Mesodermal cell (in vitro differentiated cells): ENCODE measurements around the gene GALNT17.
"Not testable (repeated sequence)": the region's sequence is repeated elsewhere in the genome, so short reads cannot be mapped to it uniquely, and the experiment has no call there.

ENCODE experiments used
- H3K27ac ChIP-seq: 2 replicates; pipeline ENCODE4 v1.7.0; 2013; ENCODE audit warnings: mild to moderate bottlenecking, low read depth, low read length, moderate library complexity; ENCODE audit not compliant: severe bottlenecking
- H3K36me3 ChIP-seq: 2 replicates; pipeline ENCODE4 v1.7.1; 2013; ENCODE audit warnings: mild to moderate bottlenecking, low read length, moderate library complexity; ENCODE audit not compliant: control insufficient read depth, insufficient read depth
- H3K4me1 ChIP-seq: one replicate; pipeline ENCODE4 v1.7.1; 2013; ENCODE audit warnings: mild to moderate bottlenecking, low read length; ENCODE audit not compliant: insufficient read depth, control insufficient read depth, poor library complexity, severe bottlenecking
- H3K4me3 ChIP-seq: 2 replicates; pipeline ENCODE4 v1.7.0; 2013; ENCODE audit warnings: low read length, control low read depth, mild to moderate bottlenecking; ENCODE audit not compliant: insufficient read depth, poor library complexity, severe bottlenecking; ENCODE audit errors: extremely low read depth
- H3K9me3 ChIP-seq: 2 replicates; pipeline ENCODE4 v1.7.1; 2013; ENCODE audit warnings: mild to moderate bottlenecking, low read length, moderate library complexity; ENCODE audit not compliant: control insufficient read depth
- WGBS, 2 experiments: methylation state at CpG; one replicate each; pipeline ENCODE4 v1.1.5; 2013; ENCODE audit warnings: missing lambda C conversion rate in 2 of 2; ENCODE audit not compliant: insufficient coverage in 2 of 2; 5-methylcytosine and 5-hydroxymethylcytosine counted together

Gene GALNT17

DNA sequence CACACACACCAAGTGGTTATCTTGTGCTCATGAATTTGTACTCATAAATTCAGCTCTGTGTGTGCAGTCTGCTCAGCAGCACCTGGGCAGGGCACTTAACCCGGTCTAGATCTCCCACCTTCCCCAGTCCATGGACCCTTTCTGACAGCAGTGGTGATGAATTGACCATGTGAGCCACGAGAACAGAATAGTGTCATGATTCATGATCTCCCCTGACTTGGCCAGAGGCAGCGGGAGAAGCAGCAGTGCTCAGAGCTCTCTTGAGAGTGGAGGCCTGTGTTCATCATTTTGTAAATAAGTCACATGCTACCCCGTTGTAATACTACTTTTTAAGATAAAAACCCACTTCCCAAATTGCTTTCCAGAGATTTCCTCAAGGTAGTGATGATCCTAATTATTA is 74.2 kb downstream of the GALNT17 start:
- Histone ChIP-seq H3K4me1 (no peaks in the 10 kb centered on the region), H3K9me3 (peaks cover 8% of the 10 kb centered on the region), H3K4me3 (no peak overlapping the region), H3K36me3 (no peaks in the 10 kb centered on the region), H3K27ac (no peak overlapping the region)
- WGBS, 2 experiments = 93 to 100% methylated on average over 1 to 2 of the region's 4 CpGs

DNA sequence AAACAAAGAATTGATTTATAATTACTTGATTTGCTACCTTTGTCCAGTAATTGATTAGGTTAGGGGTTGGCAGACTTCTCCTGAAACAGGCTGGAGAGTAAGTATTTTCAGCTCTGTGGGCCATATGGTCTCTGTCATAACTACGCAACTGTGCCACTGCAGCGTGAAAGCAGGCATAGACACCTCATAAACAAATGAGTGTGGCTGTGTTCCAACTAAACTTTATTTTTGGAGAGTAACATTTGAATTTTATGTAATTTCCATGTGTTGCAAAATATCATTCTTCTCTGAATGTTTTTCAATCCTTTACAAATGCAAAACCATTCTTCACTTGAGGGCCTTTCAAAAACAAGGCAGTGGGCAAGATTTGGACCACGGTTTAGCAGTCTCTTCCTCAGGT is 76.9 kb downstream of the GALNT17 start:
- no peak overlapping the region for H3K4me3 ChIP-seq
- H3K27ac ChIP-seq = no peak overlapping the region
- no peaks in the 10 kb centered on the region for H3K36me3 ChIP-seq
- H3K9me3 ChIP-seq = peaks cover 6% of the 10 kb centered on the region
- 80 to 100% methylated on average over 1 of the region's 3 CpGs for WGBS, 2 experiments
- no peaks in the 10 kb centered on the region for H3K4me1 ChIP-seq

DNA sequence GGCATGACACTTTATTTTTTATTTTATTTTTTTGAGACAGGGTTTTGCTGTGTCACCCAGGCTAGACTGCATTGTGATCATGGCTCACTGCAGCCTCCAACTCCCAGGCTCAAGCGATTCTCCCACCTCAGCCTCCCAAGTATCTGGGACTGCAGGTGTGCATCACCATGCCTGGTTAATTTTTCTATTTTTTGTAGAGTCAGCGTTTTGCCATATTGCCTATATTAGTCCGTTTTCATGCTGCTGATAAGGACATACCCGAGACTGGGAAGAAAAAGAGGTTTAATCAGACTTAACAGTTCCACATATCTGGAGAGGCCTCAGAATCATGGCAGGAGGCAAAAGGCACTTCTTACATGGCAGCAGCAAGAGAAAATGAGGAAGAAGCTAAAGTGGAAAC is 77.5 kb downstream of the GALNT17 start:
- H3K9me3 ChIP-seq, H3K4me3 ChIP-seq, H3K4me1 ChIP-seq, H3K36me3 ChIP-seq, H3K27ac ChIP-seq: not testable (repeated sequence)
- 76 to 89% methylated on average over 4 of the region's 4 CpGs for WGBS, 2 experiments

DNA sequence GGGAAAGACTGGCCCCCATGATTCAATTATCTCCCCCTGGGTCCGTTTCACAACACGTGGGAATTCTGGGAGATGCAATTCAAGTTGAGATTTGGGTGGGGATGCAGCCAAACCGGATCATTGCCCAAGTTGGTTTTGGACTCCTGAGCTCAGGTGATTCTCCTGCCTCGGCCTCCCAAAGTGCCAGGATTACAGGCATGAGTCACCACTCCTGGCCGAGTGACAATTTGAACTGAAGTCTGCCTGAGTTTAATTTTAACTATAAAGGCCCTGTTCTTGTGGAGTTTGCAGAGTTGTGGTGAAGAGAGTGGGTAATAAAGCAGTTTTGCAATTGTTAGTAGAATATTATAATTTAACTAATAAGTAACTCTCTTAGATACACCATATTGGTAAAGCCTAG is 78.3 kb downstream of the GALNT17 start:
- no peaks in the 10 kb centered on the region for H3K4me1 ChIP-seq
- no peak overlapping the region for H3K4me3 ChIP-seq
- H3K27ac ChIP-seq = no peak overlapping the region
- 77 to 88% methylated on average over 4 of the region's 5 CpGs for WGBS, 2 experiments
- H3K36me3 ChIP-seq = no peaks in the 10 kb centered on the region
- H3K9me3 ChIP-seq = no peaks in the 10 kb centered on the region

GRCh38 chr7:71212433-71212832 is 80.5 kb downstream of the GALNT17 start:
- not testable (repeated sequence) for H3K27ac ChIP-seq, H3K36me3 ChIP-seq, H3K4me3 ChIP-seq, H3K9me3 ChIP-seq, H3K4me1 ChIP-seq
- 93 to 100% methylated on average over 1 to 3 of the region's 4 CpGs for WGBS, 2 experiments

DNA sequence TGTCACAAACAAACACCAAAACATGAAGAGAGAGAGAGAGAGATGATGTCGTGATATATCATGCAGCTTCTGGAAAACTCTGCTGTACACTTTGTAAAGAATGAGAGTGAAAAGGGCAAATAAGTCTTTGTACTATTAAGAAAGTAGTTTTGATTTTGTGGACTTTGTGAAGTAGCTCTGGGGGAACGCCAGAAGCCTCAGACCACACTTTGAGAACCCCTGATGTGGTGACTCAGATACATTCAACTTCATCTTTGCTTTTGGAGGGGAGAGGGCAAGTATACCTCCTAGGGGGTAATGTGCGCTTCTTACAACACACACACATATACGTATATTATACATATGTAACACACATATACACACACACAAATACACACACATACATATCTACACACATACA is 84.3 kb downstream of the GALNT17 start:
- Histone ChIP-seq H3K9me3 (no peaks in the 10 kb centered on the region), H3K27ac (no peak overlapping the region)

GRCh38 chr7:71220210-71220695 is 88.3 kb downstream of the GALNT17 start:
- no peaks in the 10 kb centered on the region for H3K36me3 ChIP-seq
- no peak overlapping the region for H3K27ac ChIP-seq
- no peak overlapping the region for H3K4me3 ChIP-seq
- 77 to 95% methylated on average over 3 to 5 of the region's 5 CpGs for WGBS, 2 experiments
- no peaks in the 10 kb centered on the region for H3K4me1 ChIP-seq
- H3K9me3 ChIP-seq = no peaks in the 10 kb centered on the region

More for the DNA sequence above, 84.3 kb downstream of the GALNT17 start:
- H3K36me3 ChIP-seq = no peaks in the 10 kb centered on the region
- no peaks in the 10 kb centered on the region for H3K4me1 ChIP-seq
- no peak overlapping the region for H3K4me3 ChIP-seq
- WGBS, 2 experiments = 93 to 100% methylated on average over 1 to 3 of the region's 4 CpGs

GRCh38 chr7:71221049-71221448 is 89.1 kb downstream of the GALNT17 start:
- Histone ChIP-seq H3K36me3 (no peaks in the 10 kb centered on the region), H3K27ac (no peak overlapping the region), H3K9me3 (no peaks in the 10 kb centered on the region), H3K4me1 (no peaks in the 10 kb centered on the region), H3K4me3 (no peak overlapping the region)
- 83 to 91% methylated on average over 1 of the region's 1 CpG for WGBS, 2 experiments

DNA sequence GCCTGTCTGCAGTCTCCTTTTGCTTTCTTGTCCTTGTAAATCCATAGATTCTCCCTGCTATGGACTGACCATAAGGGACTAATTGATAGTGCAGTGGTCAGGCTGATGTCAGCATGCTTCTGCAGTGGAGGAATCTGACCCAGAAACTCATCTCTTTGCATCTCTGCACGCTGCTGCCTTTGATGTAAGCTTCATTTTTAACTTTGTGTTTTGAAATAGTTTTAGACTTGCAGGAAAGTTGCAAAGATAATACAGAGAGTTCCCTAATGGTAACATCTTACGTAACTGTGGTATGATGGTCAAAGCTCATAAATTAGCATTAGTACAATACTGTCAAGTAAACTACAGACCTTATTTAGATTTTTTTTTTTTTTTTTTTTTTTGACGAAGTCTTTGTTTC is 89.6 kb downstream of the GALNT17 start:
- Histone ChIP-seq H3K27ac (no peak overlapping the region), H3K9me3 (no peaks in the 10 kb centered on the region), H3K36me3 (no peaks in the 10 kb centered on the region), H3K4me1 (no peaks in the 10 kb centered on the region), H3K4me3 (no peak overlapping the region)
- 86% methylated on average over 1 of the region's 3 CpGs; no CpG with 5 or more reads in 1 of the 2 experiments for WGBS, 2 experiments

- H3K9me3 ChIP-seq = peaks cover 7% of the 10 kb centered on the region
- H3K36me3 ChIP-seq = no peaks in the 10 kb centered on the region
- no peaks in the 10 kb centered on the region for H3K4me1 ChIP-seq
- H3K4me3 ChIP-seq = no peak overlapping the region
- H3K27ac ChIP-seq = no peak overlapping the region
- WGBS, 2 experiments = 58 to 92% methylated on average over 2 to 3 of the region's 5 CpGs
Observed at GRCh38 chr7:71227126-71227525, 95.2 kb downstream of the GALNT17 start.

DNA sequence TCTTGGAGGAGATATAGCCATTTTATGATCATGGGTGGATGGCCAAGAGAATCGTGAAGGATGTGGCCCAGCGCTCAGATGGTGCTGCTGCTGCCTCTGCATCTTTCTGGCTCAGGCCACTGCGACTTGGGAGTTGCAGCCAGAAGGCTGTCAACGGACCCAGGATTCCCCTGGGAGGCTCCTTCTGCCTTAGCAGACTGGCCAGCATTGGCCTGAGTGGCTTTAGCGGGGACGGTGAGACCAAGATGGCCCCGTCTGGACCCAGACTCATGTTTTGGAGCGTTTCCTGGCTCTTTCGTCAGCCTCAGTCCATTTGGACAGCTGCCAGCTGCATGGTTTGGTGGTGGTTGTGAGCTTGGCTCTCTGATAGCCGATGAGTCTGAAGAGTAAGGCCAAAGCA is 97.2 kb downstream of the GALNT17 start:
- peaks cover 7% of the 10 kb centered on the region for H3K9me3 ChIP-seq
- no peak overlapping the region for H3K4me3 ChIP-seq
- 91% methylated on average over 9 of the region's 10 CpGs for WGBS, 2 experiments
- no peaks in the 10 kb centered on the region for H3K36me3 ChIP-seq
- no peaks in the 10 kb centered on the region for H3K4me1 ChIP-seq
- H3K27ac ChIP-seq = no peak overlapping the region
